HEK293 (cell line): Measurements from ENCODE around the gene NEK7.

Source experiments
- CTCF ChIA-PET: fragments of 350-600 bp; formaldehyde crosslinking; extraction: SDS; loops from one replicate; lab custom pipeline; 2021; ENCODE audit warnings: antibody characterized with exemption; lab: Yijun Ruan, JAX
- POLR2A ChIA-PET: fragments of 300-600 bp; formaldehyde crosslinking; extraction: SDS; loops from one replicate; lab custom pipeline; 2020; ENCODE audit warnings: antibody characterized with exemption, inconsistent platforms; lab: Yijun Ruan, JAX
- H3K27ac ChIP-seq: fragments of 200-500 bp; sonication (Bioruptor generic); 2 replicates; pipeline ENCODE4 v1.5.1; 2014; ENCODE audit warnings: low read depth, low read length, control low read depth, inconsistent platforms; ENCODE audit errors: extremely low read depth
- H3K36me3 ChIP-seq, 2 experiments: fragments of 200-500 bp in 1 of 2; sonication (Bioruptor generic) in 1 of 2; 1 replicate in 1 of 2; 2 replicates in 1 of 2; pipeline ENCODE4 v1.5.1; 2014 to 2017; ENCODE audit warnings: inconsistent platforms in 2 of 2, low read length in 2 of 2; ENCODE audit not compliant: control insufficient read depth in 2 of 2, insufficient read depth in 1 of 2
- H3K4me1 ChIP-seq: fragments of 200-500 bp; sonication (Bioruptor generic); 2 replicates; pipeline ENCODE4 v1.5.1; 2014; ENCODE audit warnings: mild to moderate bottlenecking, low read length, inconsistent platforms; ENCODE audit not compliant: control insufficient read depth, insufficient read depth
- H3K4me3 ChIP-seq: 2 replicates; pipeline ENCODE4 v1.5.1; 2011; ENCODE audit warnings: low read depth, mild to moderate bottlenecking, control low read depth, low read length, moderate library complexity
- H3K9me3 ChIP-seq: fragments of 200-500 bp; sonication (Bioruptor generic); 2 replicates; pipeline ENCODE4 v1.5.1; 2014; ENCODE audit warnings: low read depth, low read length, inconsistent platforms; ENCODE audit not compliant: control insufficient read depth, insufficient read depth
- BCL11B ChIP-seq: fragments of 450-650 bp; formaldehyde crosslinking; IDR thresholded peaks from 2 replicates; pipeline ENCODE4 v1.5.1; 2016; ENCODE audit warnings: low read depth, missing biosample characterization, missing genetic modification characterization
- EGR2 ChIP-seq: fragments of 450-650 bp; formaldehyde crosslinking; IDR thresholded peaks from 2 replicates; pipeline ENCODE4 v1.5.1; 2016; ENCODE audit warnings: low read depth, missing biosample characterization, missing genetic modification characterization
- PRDM4 ChIP-seq: fragments of 450-650 bp; formaldehyde crosslinking; IDR thresholded peaks from 2 replicates; pipeline ENCODE4 v1.5.1; 2017; ENCODE audit warnings: missing biosample characterization, missing genetic modification characterization
- REPIN1 ChIP-seq: fragments of 450-650 bp; formaldehyde crosslinking; IDR thresholded peaks from 2 replicates; pipeline ENCODE4 v1.5.1; 2017; ENCODE audit warnings: missing biosample characterization, missing genetic modification characterization, low read depth
- SCRT2 ChIP-seq: fragments of 450-650 bp; formaldehyde crosslinking; IDR thresholded peaks from 2 replicates; pipeline ENCODE4 v1.5.1; 2016; ENCODE audit warnings: missing biosample characterization, missing genetic modification characterization
- SP3 ChIP-seq: fragments of 450-650 bp; formaldehyde crosslinking; IDR thresholded peaks from 2 replicates; pipeline ENCODE4 v1.5.1; 2016; ENCODE audit warnings: missing biosample characterization, missing genetic modification characterization
- ZEB2 ChIP-seq: fragments of 450-650 bp; formaldehyde crosslinking; IDR thresholded peaks from 2 replicates; pipeline ENCODE4 v1.5.1; 2016; ENCODE audit warnings: missing biosample characterization, missing genetic modification characterization
- ZFP41 ChIP-seq: fragments of 450-650 bp; formaldehyde crosslinking; IDR thresholded peaks from 2 replicates; pipeline ENCODE4 v1.5.1; 2016; ENCODE audit warnings: missing biosample characterization, missing genetic modification characterization, borderline replicate concordance
- ZNF366 ChIP-seq: fragments of 450-650 bp; formaldehyde crosslinking; conservative IDR thresholded peaks from 2 replicates; pipeline ENCODE4 v1.5.1; 2016; ENCODE audit warnings: missing biosample characterization, missing genetic modification characterization
- ZNF404 ChIP-seq: fragments of 450-650 bp; formaldehyde crosslinking; IDR thresholded peaks from 2 replicates; pipeline ENCODE4 v1.5.1; 2017; ENCODE audit warnings: missing biosample characterization, missing genetic modification characterization
- ZNF473 ChIP-seq: fragments of 450-650 bp; formaldehyde crosslinking; IDR thresholded peaks from 2 replicates; pipeline ENCODE4 v1.5.1; 2017; ENCODE audit warnings: missing biosample characterization, missing genetic modification characterization
- ZNF548 ChIP-seq: fragments of 450-650 bp; formaldehyde crosslinking; IDR thresholded peaks from 2 replicates; pipeline ENCODE4 v1.5.1; 2016; ENCODE audit warnings: missing biosample characterization, missing genetic modification characterization
- ZNF549 ChIP-seq: fragments of 450-650 bp; IDR thresholded peaks from 2 replicates; pipeline ENCODE4 v1.5.1; 2018; ENCODE audit warnings: missing biosample characterization, missing genetic modification characterization, mild to moderate bottlenecking, inconsistent platforms, moderate library complexity
- ZNF600 ChIP-seq: fragments of 450-650 bp; formaldehyde crosslinking; IDR thresholded peaks from 2 replicates; pipeline ENCODE4 v1.5.1; 2016; ENCODE audit warnings: missing biosample characterization, missing genetic modification characterization
- ZNF624 ChIP-seq: fragments of 450-650 bp; formaldehyde crosslinking; IDR thresholded peaks from 2 replicates; pipeline ENCODE4 v1.5.1; 2017; ENCODE audit warnings: missing biosample characterization, missing genetic modification characterization
- ZNF629 ChIP-seq: fragments of 450-650 bp; formaldehyde crosslinking; IDR thresholded peaks from 2 replicates; pipeline ENCODE4 v1.5.1; 2017; ENCODE audit warnings: missing biosample characterization, missing genetic modification characterization
- ZNF660 ChIP-seq: fragments of 450-650 bp; IDR thresholded peaks from 2 replicates; pipeline ENCODE4 v1.5.1; 2018; ENCODE audit warnings: missing biosample characterization, mild to moderate bottlenecking, missing genetic modification characterization
- ZNF677 ChIP-seq: fragments of 450-650 bp; IDR thresholded peaks from 2 replicates; pipeline ENCODE4 v1.5.0; 2018; ENCODE audit warnings: missing biosample characterization, mild to moderate bottlenecking, missing genetic modification characterization, moderate library complexity
- ZNF76 ChIP-seq: fragments of 450-650 bp; formaldehyde crosslinking; IDR thresholded peaks from 2 replicates; pipeline ENCODE4; 2016; ENCODE audit warnings: low read depth, missing biosample characterization, missing genetic modification characterization, borderline replicate concordance
- ZNF776 ChIP-seq: fragments of 450-650 bp; formaldehyde crosslinking; IDR thresholded peaks from 2 replicates; pipeline ENCODE4 v1.5.0; 2017; ENCODE audit warnings: missing biosample characterization, missing genetic modification characterization, borderline replicate concordance
- TF ChIP-seq, protein P1 (sequence below): fragments of 450-650 bp; formaldehyde crosslinking; IDR thresholded peaks from 2 replicates; pipeline ENCODE4 v1.5.1; 2016; ENCODE audit warnings: missing biosample characterization, missing genetic modification characterization

Gene NEK7

DNA sequence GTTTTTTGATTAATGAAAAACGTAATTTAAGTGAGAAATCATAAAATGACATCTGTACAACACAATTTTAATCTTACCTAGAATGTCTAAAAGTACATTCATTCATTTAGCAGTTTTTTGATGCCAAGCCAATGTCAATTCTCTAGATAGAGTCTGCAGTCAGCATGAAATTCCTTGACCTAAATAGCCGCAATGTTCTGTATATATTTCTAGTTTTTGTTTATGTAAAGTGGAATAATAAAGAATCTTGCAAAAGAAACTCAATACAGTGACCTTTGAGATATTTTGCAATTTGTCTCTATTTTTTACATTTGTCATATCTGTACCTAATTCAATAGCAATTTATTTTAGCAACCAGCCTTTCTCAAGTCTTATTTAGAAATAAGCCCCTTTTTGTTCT is 207.7 kb downstream of the NEK7 start:
- H3K27ac ChIP-seq, result no peak overlapping the region
- H3K9me3 ChIP-seq, result no peaks in the 10 kb centered on the region
- CTCF ChIA-PET, result interaction anchor here (0.7 kb wide), 1 partner anchor 450 kb away, joined by 3 read pairs; no protein-coding TSS in a partner anchor
- H3K4me3 ChIP-seq, result no peak overlapping the region
- POLR2A ChIA-PET, result no interaction called here
- no peaks in the 10 kb centered on the region for H3K4me1 ChIP-seq
- TF ChIP-seq PRDM4 (tag by site-specific recombination), result no peak
- TF ChIP-seq, protein P1, sequence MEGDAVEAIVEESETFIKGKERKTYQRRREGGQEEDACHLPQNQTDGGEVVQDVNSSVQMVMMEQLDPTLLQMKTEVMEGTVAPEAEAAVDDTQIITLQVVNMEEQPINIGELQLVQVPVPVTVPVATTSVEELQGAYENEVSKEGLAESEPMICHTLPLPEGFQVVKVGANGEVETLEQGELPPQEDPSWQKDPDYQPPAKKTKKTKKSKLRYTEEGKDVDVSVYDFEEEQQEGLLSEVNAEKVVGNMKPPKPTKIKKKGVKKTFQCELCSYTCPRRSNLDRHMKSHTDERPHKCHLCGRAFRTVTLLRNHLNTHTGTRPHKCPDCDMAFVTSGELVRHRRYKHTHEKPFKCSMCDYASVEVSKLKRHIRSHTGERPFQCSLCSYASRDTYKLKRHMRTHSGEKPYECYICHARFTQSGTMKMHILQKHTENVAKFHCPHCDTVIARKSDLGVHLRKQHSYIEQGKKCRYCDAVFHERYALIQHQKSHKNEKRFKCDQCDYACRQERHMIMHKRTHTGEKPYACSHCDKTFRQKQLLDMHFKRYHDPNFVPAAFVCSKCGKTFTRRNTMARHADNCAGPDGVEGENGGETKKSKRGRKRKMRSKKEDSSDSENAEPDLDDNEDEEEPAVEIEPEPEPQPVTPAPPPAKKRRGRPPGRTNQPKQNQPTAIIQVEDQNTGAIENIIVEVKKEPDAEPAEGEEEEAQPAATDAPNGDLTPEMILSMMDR, result no peak
- no peak for TF ChIP-seq ZNF76 (tag by site-specific recombination)
- TF ChIP-seq ZEB2 (tag by site-specific recombination), result no peak
- no peak for TF ChIP-seq SP3 (tag by site-specific recombination)
- TF ChIP-seq BCL11B (tag by site-specific recombination), result no peak
- TF ChIP-seq ZNF473 (tag by site-specific recombination), result no peak
- no peak for TF ChIP-seq ZNF549 (tag by site-specific recombination)
- no peak for TF ChIP-seq ZNF404 (tag by site-specific recombination)
- no peak for TF ChIP-seq ZNF677
- no peak for TF ChIP-seq ZNF629 (tag by site-specific recombination)
- TF ChIP-seq REPIN1 (tag by site-specific recombination), result no peak
- TF ChIP-seq SCRT2, result no peak
- no peak for TF ChIP-seq ZNF624 (tag by site-specific recombination)
- TF ChIP-seq, all 188 proteins: peak for 0
- H3K36me3 ChIP-seq, result no peaks in the 10 kb centered on the region

- CTCF ChIA-PET, result interaction anchor here (0.8 to 1.4 kb wide), 3 partner anchors 9 to 400 kb away, joined by 3 to 4 read pairs (median 3); no protein-coding TSS in a partner anchor
- TF ChIP-seq ZNF366 (tag by site-specific recombination), result no peak
- no peak for TF ChIP-seq ZNF776 (tag by site-specific recombination)
- TF ChIP-seq ZNF660 (tag by site-specific recombination), result no peak
- TF ChIP-seq ZNF548 (tag by site-specific recombination), result no peak
- TF ChIP-seq EGR2 (tag by site-specific recombination), result no peak
- TF ChIP-seq ZFP41 (tag by site-specific recombination), result no peak
- TF ChIP-seq ZNF600 (tag by site-specific recombination), result no peak
- Histone ChIP-seq H3K9me3 (no peaks in the 10 kb centered on the region), H3K27ac (no peak overlapping the region), H3K4me3 (no peak overlapping the region), H3K4me1 (no peaks in the 10 kb centered on the region), H3K36me3 (no peaks in the 10 kb centered on the region)
- POLR2A ChIA-PET, result no interaction called here
Measured at GRCh38 chr1:198367296-198367695, 210.5 kb downstream of the NEK7 start.
